ENCODE results near the gene SPEM1. TPM values are rescaled to one million over a fixed set of nuclear protein-coding genes. Genes with fewer than 3 reads are reported as not detected.
A peak's percentile ranks its signal among the peaks of the same experiment; 100 is the strongest.

Gene SPEM1
- total and polyA plus RNA-seq, 2 of the 13 experiments (the other 11 are each of a cell fraction or from before 2014, with no cell fraction given), result not detected

DNA sequence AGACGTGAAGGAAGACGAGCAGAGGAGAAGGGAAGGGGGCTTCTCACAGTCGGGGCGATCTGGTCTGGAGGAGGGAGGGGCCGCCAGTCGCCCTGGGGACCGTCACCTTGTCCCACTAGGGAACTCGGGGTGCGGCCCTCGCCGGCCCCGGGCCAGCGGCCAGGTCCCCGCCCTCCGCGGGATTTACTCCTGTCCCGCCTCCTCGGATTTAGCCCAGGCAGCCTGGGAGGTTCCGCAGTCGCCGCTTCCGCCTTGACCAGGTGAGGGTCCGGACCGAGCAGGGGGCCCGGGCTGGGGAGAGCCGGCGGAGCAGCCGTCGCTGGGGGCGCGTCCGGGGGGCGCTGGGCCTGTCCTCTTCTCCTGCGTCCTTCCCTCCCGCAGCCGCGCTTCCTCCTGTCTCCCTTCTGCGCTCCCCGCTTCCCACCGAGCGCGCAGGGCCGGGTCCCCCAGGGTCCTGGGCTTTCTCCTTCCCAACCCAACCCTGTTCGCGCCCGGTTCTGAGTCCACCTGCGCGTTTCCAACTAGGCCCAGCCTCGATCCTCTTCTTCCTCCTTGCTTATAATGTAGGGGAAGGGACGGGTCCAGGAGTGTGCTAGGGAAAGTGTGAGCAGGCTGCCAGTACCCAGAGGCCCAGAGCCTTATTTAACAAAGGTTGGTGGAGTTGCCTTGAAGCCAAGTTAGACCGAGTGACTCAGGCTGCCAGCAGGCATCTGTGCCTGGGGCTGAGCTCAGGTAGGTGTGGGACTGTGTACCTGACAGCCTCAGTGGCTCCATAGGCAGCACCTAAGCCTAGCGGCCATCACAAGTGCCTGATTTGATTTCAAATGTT lies 39.1 kb upstream of the SPEM1 start, which contains the start of gene TNK1 (continued):
- TF ChIP-seq, protein P1, sequence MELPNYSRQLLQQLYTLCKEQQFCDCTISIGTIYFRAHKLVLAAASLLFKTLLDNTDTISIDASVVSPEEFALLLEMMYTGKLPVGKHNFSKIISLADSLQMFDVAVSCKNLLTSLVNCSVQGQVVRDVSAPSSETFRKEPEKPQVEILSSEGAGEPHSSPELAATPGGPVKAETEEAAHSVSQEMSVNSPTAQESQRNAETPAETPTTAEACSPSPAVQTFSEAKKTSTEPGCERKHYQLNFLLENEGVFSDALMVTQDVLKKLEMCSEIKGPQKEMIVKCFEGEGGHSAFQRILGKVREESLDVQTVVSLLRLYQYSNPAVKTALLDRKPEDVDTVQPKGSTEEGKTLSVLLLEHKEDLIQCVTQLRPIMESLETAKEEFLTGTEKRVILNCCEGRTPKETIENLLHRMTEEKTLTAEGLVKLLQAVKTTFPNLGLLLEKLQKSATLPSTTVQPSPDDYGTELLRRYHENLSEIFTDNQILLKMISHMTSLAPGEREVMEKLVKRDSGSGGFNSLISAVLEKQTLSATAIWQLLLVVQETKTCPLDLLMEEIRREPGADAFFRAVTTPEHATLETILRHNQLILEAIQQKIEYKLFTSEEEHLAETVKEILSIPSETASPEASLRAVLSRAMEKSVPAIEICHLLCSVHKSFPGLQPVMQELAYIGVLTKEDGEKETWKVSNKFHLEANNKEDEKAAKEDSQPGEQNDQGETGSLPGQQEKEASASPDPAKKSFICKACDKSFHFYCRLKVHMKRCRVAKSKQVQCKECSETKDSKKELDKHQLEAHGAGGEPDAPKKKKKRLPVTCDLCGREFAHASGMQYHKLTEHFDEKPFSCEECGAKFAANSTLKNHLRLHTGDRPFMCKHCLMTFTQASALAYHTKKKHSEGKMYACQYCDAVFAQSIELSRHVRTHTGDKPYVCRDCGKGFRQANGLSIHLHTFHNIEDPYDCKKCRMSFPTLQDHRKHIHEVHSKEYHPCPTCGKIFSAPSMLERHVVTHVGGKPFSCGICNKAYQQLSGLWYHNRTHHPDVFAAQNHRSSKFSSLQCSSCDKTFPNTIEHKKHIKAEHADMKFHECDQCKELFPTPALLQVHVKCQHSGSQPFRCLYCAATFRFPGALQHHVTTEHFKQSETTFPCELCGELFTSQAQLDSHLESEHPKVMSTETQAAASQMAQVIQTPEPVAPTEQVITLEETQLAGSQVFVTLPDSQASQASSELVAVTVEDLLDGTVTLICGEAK (IDR thresholded peaks at IDR 0.05), result no peak
- TF ChIP-seq, protein P1 (CRISPR knock-in tag; IDR thresholded peaks at IDR 0.05), result no peak
- TF ChIP-seq TP53 (CRISPR knock-in tag; conservative IDR thresholded peaks at IDR 0.05), result no peak
- TF ChIP-seq ZNF343 (CRISPR knock-in tag; IDR thresholded peaks at IDR 0.05), result peak; percentile 55; the same call in 1 of the 2 replicates
- TF ChIP-seq SUZ12 (IDR thresholded peaks at IDR 0.05; ENCODE audit: low read depth, low read length), result no peak
- TF ChIP-seq, protein P2, sequence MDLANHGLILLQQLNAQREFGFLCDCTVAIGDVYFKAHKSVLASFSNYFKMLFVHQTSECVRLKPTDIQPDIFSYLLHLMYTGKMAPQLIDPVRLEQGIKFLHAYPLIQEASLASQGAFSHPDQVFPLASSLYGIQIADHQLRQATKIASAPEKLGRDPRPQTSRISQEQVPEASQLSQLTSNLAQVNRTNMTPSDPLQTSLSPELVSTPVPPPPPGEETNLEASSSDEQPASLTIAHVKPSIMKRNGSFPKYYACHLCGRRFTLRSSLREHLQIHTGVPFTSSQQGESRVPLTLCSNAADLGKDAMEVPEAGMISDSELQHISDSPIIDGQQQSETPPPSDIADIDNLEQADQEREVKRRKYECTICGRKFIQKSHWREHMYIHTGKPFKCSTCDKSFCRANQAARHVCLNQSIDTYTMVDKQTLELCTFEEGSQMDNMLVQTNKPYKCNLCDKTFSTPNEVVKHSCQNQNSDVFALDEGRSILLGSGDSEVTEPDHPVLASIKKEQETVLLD (CRISPR knock-in tag; IDR thresholded peaks at IDR 0.05; ENCODE audit: low read depth), result no peak
- TF ChIP-seq, protein P3, sequence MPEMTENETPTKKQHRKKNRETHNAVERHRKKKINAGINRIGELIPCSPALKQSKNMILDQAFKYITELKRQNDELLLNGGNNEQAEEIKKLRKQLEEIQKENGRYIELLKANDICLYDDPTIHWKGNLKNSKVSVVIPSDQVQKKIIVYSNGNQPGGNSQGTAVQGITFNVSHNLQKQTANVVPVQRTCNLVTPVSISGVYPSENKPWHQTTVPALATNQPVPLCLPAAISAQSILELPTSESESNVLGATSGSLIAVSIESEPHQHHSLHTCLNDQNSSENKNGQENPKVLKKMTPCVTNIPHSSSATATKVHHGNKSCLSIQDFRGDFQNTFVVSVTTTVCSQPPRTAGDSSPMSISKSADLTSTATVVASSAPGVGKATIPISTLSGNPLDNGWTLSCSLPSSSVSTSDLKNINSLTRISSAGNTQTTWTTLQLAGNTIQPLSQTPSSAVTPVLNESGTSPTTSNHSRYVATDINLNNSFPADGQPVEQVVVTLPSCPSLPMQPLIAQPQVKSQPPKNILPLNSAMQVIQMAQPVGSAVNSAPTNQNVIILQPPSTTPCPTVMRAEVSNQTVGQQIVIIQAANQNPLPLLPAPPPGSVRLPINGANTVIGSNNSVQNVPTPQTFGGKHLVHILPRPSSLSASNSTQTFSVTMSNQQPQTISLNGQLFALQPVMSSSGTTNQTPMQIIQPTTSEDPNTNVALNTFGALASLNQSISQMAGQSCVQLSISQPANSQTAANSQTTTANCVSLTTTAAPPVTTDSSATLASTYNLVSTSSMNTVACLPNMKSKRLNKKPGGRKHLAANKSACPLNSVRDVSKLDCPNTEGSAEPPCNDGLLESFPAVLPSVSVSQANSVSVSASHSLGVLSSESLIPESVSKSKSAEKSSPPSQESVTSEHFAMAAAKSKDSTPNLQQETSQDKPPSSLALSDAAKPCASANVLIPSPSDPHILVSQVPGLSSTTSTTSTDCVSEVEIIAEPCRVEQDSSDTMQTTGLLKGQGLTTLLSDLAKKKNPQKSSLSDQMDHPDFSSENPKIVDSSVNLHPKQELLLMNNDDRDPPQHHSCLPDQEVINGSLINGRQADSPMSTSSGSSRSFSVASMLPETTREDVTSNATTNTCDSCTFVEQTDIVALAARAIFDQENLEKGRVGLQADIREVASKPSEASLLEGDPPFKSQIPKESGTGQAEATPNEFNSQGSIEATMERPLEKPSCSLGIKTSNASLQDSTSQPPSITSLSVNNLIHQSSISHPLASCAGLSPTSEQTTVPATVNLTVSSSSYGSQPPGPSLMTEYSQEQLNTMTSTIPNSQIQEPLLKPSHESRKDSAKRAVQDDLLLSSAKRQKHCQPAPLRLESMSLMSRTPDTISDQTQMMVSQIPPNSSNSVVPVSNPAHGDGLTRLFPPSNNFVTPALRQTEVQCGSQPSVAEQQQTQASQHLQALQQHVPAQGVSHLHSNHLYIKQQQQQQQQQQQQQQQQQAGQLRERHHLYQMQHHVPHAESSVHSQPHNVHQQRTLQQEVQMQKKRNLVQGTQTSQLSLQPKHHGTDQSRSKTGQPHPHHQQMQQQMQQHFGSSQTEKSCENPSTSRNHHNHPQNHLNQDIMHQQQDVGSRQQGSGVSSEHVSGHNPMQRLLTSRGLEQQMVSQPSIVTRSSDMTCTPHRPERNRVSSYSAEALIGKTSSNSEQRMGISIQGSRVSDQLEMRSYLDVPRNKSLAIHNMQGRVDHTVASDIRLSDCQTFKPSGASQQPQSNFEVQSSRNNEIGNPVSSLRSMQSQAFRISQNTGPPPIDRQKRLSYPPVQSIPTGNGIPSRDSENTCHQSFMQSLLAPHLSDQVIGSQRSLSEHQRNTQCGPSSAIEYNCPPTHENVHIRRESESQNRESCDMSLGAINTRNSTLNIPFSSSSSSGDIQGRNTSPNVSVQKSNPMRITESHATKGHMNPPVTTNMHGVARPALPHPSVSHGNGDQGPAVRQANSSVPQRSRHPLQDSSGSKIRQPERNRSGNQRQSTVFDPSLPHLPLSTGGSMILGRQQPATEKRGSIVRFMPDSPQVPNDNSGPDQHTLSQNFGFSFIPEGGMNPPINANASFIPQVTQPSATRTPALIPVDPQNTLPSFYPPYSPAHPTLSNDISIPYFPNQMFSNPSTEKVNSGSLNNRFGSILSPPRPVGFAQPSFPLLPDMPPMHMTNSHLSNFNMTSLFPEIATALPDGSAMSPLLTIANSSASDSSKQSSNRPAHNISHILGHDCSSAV (CRISPR knock-in tag; IDR thresholded peaks at IDR 0.05; ENCODE audit: borderline replicate concordance), result no peak
- TF ChIP-seq THAP11 (CRISPR knock-in tag; IDR thresholded peaks at IDR 0.05), result no peak
- TF ChIP-seq ZNF547 (CRISPR knock-in tag; IDR thresholded peaks at IDR 0.05), result peak; percentile 39; the same call in 1 of the 2 replicates
- no peak for TF ChIP-seq IKZF1 (IDR thresholded peaks at IDR 0.05)
